ENCODE results near the gene HMX3. TPM values are rescaled to one million over a fixed set of nuclear protein-coding genes. Genes with fewer than 3 reads are reported as not detected.

HMX3 gene
- total RNA-seq, 2 donors from 2014 or later: 1.2 to 2.0 TPM

- Mint-ChIP-seq H3K9me3 (no peaks in the 10 kb centered on the region), H3K4me1 (ENCODE audit: low read depth) (peaks cover 47% of the 10 kb centered on the region), H3K27ac (peak overlapping the region; percentile 58), H3K4me3 (peak overlapping the region; percentile 74 to 80), H3K27me3 (ENCODE audit: low read depth) (peaks cover 78% of the 10 kb centered on the region), H3K36me3 (ENCODE audit: insufficient read depth in 2 of 2) (peaks cover 0 to 1% of the 10 kb centered on the region in 2 donors)
- ATAC-seq (replicated peaks in 1 of 2) (peak; percentile 3 to 9), DNase-seq (peak in 1 of 2 donors; percentile 12)
Measured at GRCh38 chr10:123139521-123140163, 3.9 kb downstream of the HMX3 start.

- ATAC-seq (replicated peaks in 1 of 2) (peak; percentile 26 to 32), DNase-seq (peak in 1 of 2 donors; percentile 28)
- Mint-ChIP-seq H3K27me3 (ENCODE audit: low read depth) (peaks cover 85% of the 10 kb centered on the region), H3K4me1 (ENCODE audit: low read depth) (peaks cover 51% of the 10 kb centered on the region), H3K27ac (no peak overlapping the region), H3K36me3 (ENCODE audit: insufficient read depth in 2 of 2) (peaks cover 0 to 1% of the 10 kb centered on the region in 2 donors), H3K4me3 (peak overlapping the region; percentile 74 to 80), H3K9me3 (no peaks in the 10 kb centered on the region)
Measured at GRCh38 chr10:123140164-123140982, 4.6 kb downstream of the HMX3 start.

GRCh38 chr10:123140983-123141390 is 5.2 kb downstream of the HMX3 start:
- ATAC-seq (replicated peaks in 1 of 2): no peak
- Mint-ChIP-seq H3K36me3 (ENCODE audit: insufficient read depth in 2 of 2) (peaks cover 0 to 1% of the 10 kb centered on the region in 2 donors), H3K4me1 (ENCODE audit: low read depth) (peaks cover 57% of the 10 kb centered on the region), H3K9me3 (no peaks in the 10 kb centered on the region), H3K27me3 (ENCODE audit: low read depth) (peaks cover 91% of the 10 kb centered on the region), H3K27ac (no peak overlapping the region), H3K4me3 (no peak overlapping the region)
- DNase-seq: no peak

GRCh38 chr10:123141791-123142700 is 6.3 kb downstream of the HMX3 start:
- ATAC-seq (replicated peaks in 1 of 2) (no peak), DNase-seq (no peak)
- Mint-ChIP-seq H3K4me3 (peak overlapping the region; percentile 9 to 64), H3K27me3 (ENCODE audit: low read depth) (peaks cover 89% of the 10 kb centered on the region), H3K27ac (no peak overlapping the region), H3K4me1 (ENCODE audit: low read depth) (peaks cover 56% of the 10 kb centered on the region), H3K9me3 (no peaks in the 10 kb centered on the region), H3K36me3 (ENCODE audit: insufficient read depth in 2 of 2) (peaks cover 0 to 1% of the 10 kb centered on the region in 2 donors)

GRCh38 chr10:123142701-123143161 is 7.0 kb downstream of the HMX3 start:
- Mint-ChIP-seq H3K27me3 (ENCODE audit: low read depth) (peaks cover 90% of the 10 kb centered on the region), H3K4me3 (peak overlapping the region; percentile 39 to 64), H3K9me3 (no peaks in the 10 kb centered on the region), H3K36me3 (ENCODE audit: insufficient read depth in 2 of 2) (peaks cover 0 to 1% of the 10 kb centered on the region in 2 donors), H3K27ac (no peak overlapping the region), H3K4me1 (ENCODE audit: low read depth) (peaks cover 59% of the 10 kb centered on the region)
- no peak for ATAC-seq (replicated peaks in 1 of 2)
- peak in 1 of 2 donors; percentile 13 for DNase-seq

GRCh38 chr10:123143162-123143824 is 7.5 kb downstream of the HMX3 start:
- H3K4me3 Mint-ChIP-seq: peak overlapping the region; percentile 42 to 64
- ATAC-seq (replicated peaks in 1 of 2): no peak
- H3K27me3 Mint-ChIP-seq (ENCODE audit: low read depth): peaks cover 87% of the 10 kb centered on the region
- no peaks in the 10 kb centered on the region for H3K9me3 Mint-ChIP-seq
- H3K36me3 Mint-ChIP-seq (ENCODE audit: insufficient read depth in 2 of 2): peaks cover 0 to 1% of the 10 kb centered on the region in 2 donors
- DNase-seq: no peak
- peaks cover 59% of the 10 kb centered on the region for H3K4me1 Mint-ChIP-seq (ENCODE audit: low read depth)
- H3K27ac Mint-ChIP-seq: no peak overlapping the region

GRCh38 chr10:123143825-123144168 is 8.0 kb downstream of the HMX3 start:
- Mint-ChIP-seq H3K36me3 (ENCODE audit: insufficient read depth in 2 of 2) (peaks cover 0 to 3% of the 10 kb centered on the region in 2 donors), H3K4me1 (ENCODE audit: low read depth) (peaks cover 60% of the 10 kb centered on the region), H3K27ac (no peak overlapping the region), H3K9me3 (no peaks in the 10 kb centered on the region), H3K4me3 (peak overlapping the region; percentile 42 to 64), H3K27me3 (ENCODE audit: low read depth) (peaks cover 84% of the 10 kb centered on the region)
- ATAC-seq (replicated peaks in 1 of 2): no peak
- no peak for DNase-seq

GRCh38 chr10:123144697-123145541 is 9.1 kb downstream of the HMX3 start:
- ATAC-seq (replicated peaks in 1 of 2) (no peak), DNase-seq (peak in 1 of 2 donors; percentile 22)
- Mint-ChIP-seq H3K27me3 (ENCODE audit: low read depth) (peaks cover 78% of the 10 kb centered on the region), H3K36me3 (ENCODE audit: insufficient read depth in 2 of 2) (peaks cover 1 to 5% of the 10 kb centered on the region in 2 donors), H3K27ac (no peak overlapping the region), H3K4me1 (ENCODE audit: low read depth) (peaks cover 58% of the 10 kb centered on the region), H3K4me3 (peak overlapping the region; percentile 59 to 66), H3K9me3 (no peaks in the 10 kb centered on the region)

GRCh38 chr10:123145542-123146012 is 9.8 kb downstream of the HMX3 start:
- Mint-ChIP-seq H3K36me3 (ENCODE audit: insufficient read depth in 2 of 2) (peaks cover 1 to 5% of the 10 kb centered on the region in 2 donors), H3K4me1 (ENCODE audit: low read depth) (peaks cover 63% of the 10 kb centered on the region), H3K4me3 (peak overlapping the region; percentile 48 to 66), H3K27me3 (ENCODE audit: low read depth) (peaks cover 72% of the 10 kb centered on the region), H3K27ac (no peak overlapping the region), H3K9me3 (no peaks in the 10 kb centered on the region)
- no peak for ATAC-seq (replicated peaks in 1 of 2)
- DNase-seq: no peak

- peak in 1 of 2 donors; percentile 12 for DNase-seq
- Mint-ChIP-seq H3K9me3 (no peaks in the 10 kb centered on the region), H3K4me3 (peak overlapping the region; percentile 63 to 70), H3K36me3 (ENCODE audit: insufficient read depth in 2 of 2) (peaks cover 1 to 5% of the 10 kb centered on the region in 2 donors), H3K27me3 (ENCODE audit: low read depth) (peaks cover 65% of the 10 kb centered on the region), H3K27ac (no peak overlapping the region), H3K4me1 (ENCODE audit: low read depth) (peaks cover 63% of the 10 kb centered on the region)
- ATAC-seq (replicated peaks in 1 of 2): no peak
Measured at GRCh38 chr10:123146013-123146893, 10.5 kb downstream of the HMX3 start.
